MM.1S (cell line): ENCODE measurements around the gene FAM24B.

ENCODE experiments used
- DNase-seq: peaks from one replicate; pipeline ENCODE4 v3.0.0-alpha.2; 2015
- H2AFZ ChIP-seq: fragments of 300-600 bp; sonication (generic); 2 replicates; pipeline ENCODE4 v1.6.0; 2016; ENCODE audit warnings: antibody characterized with exemption, low read length
- H3F3A ChIP-seq: fragments of 300-600 bp; sonication (generic); 2 replicates; pipeline ENCODE4 v1.6.1; 2016; ENCODE audit warnings: mild to moderate bottlenecking, antibody characterized with exemption, low read length, moderate library complexity, mixed read lengths; ENCODE audit not compliant: insufficient read depth
- H3K27ac ChIP-seq: fragments of 300-600 bp; sonication (generic); 2 replicates; pipeline ENCODE4 v1.5.1; 2016; ENCODE audit warnings: mild to moderate bottlenecking, low read length
- H3K27me3 ChIP-seq: fragments of 300-600 bp; sonication (generic); replicated peaks from 2 replicates; pipeline ENCODE4 v1.6.0; 2016; ENCODE audit warnings: low read length; ENCODE audit not compliant: insufficient read depth
- H3K36me3 ChIP-seq: fragments of 300-600 bp; sonication (generic); replicated peaks from 2 replicates; pipeline ENCODE4 v1.6.1; 2016; ENCODE audit warnings: mild to moderate bottlenecking, low read length, mixed read lengths; ENCODE audit not compliant: insufficient read depth
- H3K4me1 ChIP-seq: fragments of 300-600 bp; sonication (generic); 2 replicates; pipeline ENCODE4 v1.6.1; 2016; ENCODE audit warnings: low read length, mixed read lengths
- H3K4me2 ChIP-seq: fragments of 300-600 bp; sonication (generic); 2 replicates; pipeline ENCODE4 v1.6.0; 2016; ENCODE audit warnings: low read depth, low read length
- H3K4me3 ChIP-seq: fragments of 300-600 bp; sonication (generic); 2 replicates; pipeline ENCODE4 v1.5.1; 2016; ENCODE audit warnings: low read length, mixed read lengths
- H3K79me2 ChIP-seq: fragments of 300-600 bp; sonication (generic); 2 replicates; pipeline ENCODE4 v1.6.1; 2016; ENCODE audit warnings: mixed run types, low read length, mixed read lengths
- H3K9ac ChIP-seq: fragments of 300-600 bp; sonication (generic); 2 replicates; pipeline ENCODE4 v1.6.1; 2016; ENCODE audit warnings: low read length, mixed read lengths
- H3K9me2 ChIP-seq: fragments of 300-600 bp; sonication (generic); replicated peaks from 2 replicates; pipeline ENCODE4 v1.6.1; 2016; ENCODE audit warnings: mild to moderate bottlenecking, low read length, mixed read lengths; ENCODE audit not compliant: insufficient read depth
- H3K9me3 ChIP-seq: fragments of 300-600 bp; sonication (generic); replicated peaks from 2 replicates; pipeline ENCODE4 v1.6.1; 2016; ENCODE audit warnings: mild to moderate bottlenecking, low read length, mixed read lengths; ENCODE audit not compliant: insufficient read depth
- H4K20me1 ChIP-seq: fragments of 300-600 bp; sonication (generic); 2 replicates; pipeline ENCODE4 v1.6.1; 2016; ENCODE audit warnings: mild to moderate bottlenecking, low read length, moderate library complexity, mixed read lengths; ENCODE audit not compliant: insufficient read depth
- CTCF ChIP-seq: fragments of 300-600 bp; sonication (generic); IDR thresholded peaks from 2 replicates; pipeline ENCODE4 v1.5.1; 2016; ENCODE audit warnings: antibody characterized with exemption, low read length, mixed read lengths
- EZH2 ChIP-seq: fragments of 300-600 bp; sonication (generic); optimal IDR thresholded peaks from 2 replicates; pipeline ENCODE3; 2017; ENCODE audit warnings: low read depth, mild to moderate bottlenecking, antibody characterized with exemption, low read length, mixed read lengths
- EZH2phosphoT487 ChIP-seq: fragments of 300-600 bp; sonication (generic); IDR thresholded peaks from 2 replicates; pipeline ENCODE4 v1.6.1; 2018; ENCODE audit warnings: antibody characterized with exemption, low read length

The FAM24B gene

GRCh38 chr10:122812751-122813150, 66.6 kb downstream of the FAM24B start:
- TF ChIP-seq EZH2phosphoT487 (no peak), EZH2 (no peak), CTCF (no peak)

GRCh38 chr10:122802282-122802681, 77.1 kb downstream of the FAM24B start:
- H3K4me3 ChIP-seq: no peak overlapping the region
- TF ChIP-seq EZH2phosphoT487 (no peak), CTCF (no peak), EZH2 (no peak)
- no peaks in the 10 kb centered on the region for H3K27me3 ChIP-seq
- H3K9ac ChIP-seq: no peak overlapping the region
- no peaks in the 10 kb centered on the region for H3K4me1 ChIP-seq
- no peak overlapping the region for H3K4me2 ChIP-seq
- no peaks in the 10 kb centered on the region for H3K9me2 ChIP-seq
- no peaks in the 10 kb centered on the region for H4K20me1 ChIP-seq
- H3F3A ChIP-seq: no peaks in the 10 kb centered on the region
- H3K9me3 ChIP-seq: no peaks in the 10 kb centered on the region
- H3K36me3 ChIP-seq: no peaks in the 10 kb centered on the region
- H3K27ac ChIP-seq: no peak overlapping the region
- H3K79me2 ChIP-seq: no peaks in the 10 kb centered on the region
- no peak for DNase-seq
- no peak overlapping the region for H2AFZ ChIP-seq

More at GRCh38 chr10:122812751-122813150, 66.6 kb downstream of the FAM24B start:
- no peak overlapping the region for H2AFZ ChIP-seq
- no peaks in the 10 kb centered on the region for H3K27me3 ChIP-seq
- H3F3A ChIP-seq: no peaks in the 10 kb centered on the region
- no peak for DNase-seq
- no peaks in the 10 kb centered on the region for H3K4me1 ChIP-seq
- no peaks in the 10 kb centered on the region for H3K9me2 ChIP-seq
- no peak overlapping the region for H3K4me3 ChIP-seq
- H3K4me2 ChIP-seq: no peak overlapping the region
- no peaks in the 10 kb centered on the region for H3K9me3 ChIP-seq
- no peaks in the 10 kb centered on the region for H3K36me3 ChIP-seq
- H3K27ac ChIP-seq: no peak overlapping the region
- no peaks in the 10 kb centered on the region for H4K20me1 ChIP-seq
- no peak overlapping the region for H3K9ac ChIP-seq
- no peaks in the 10 kb centered on the region for H3K79me2 ChIP-seq
